Upper lobe of right lung (tissue), 1 donor: ENCODE data around the gene FAM90A26. TPM values are rescaled to one million over a fixed set of nuclear protein-coding genes. Genes with fewer than 3 reads are reported as not detected.
"Not testable (repeated sequence)": the region's sequence is repeated elsewhere in the genome, so short reads cannot be mapped to it uniquely, and the experiment has no call there.

Experiments used
- ATAC-seq: fragments of 200-7000 bp; cut with Tn5 transposase; one replicate; pipeline ENCODE4 v1.9.1; 2020; ENCODE audit warnings: mild to moderate bottlenecking, moderate library complexity
- DNase-seq: peaks from one replicate; pipeline ENCODE4 v3.0.0-alpha.2; 2020
- H3K27ac ChIP-seq: fragments of 200-600 bp; one replicate; pipeline ENCODE4 v1.8.0; 2022
- H3K27me3 ChIP-seq: fragments of 200-600 bp; one replicate; pipeline ENCODE4 v1.8.0; 2022; ENCODE audit warnings: mild to moderate bottlenecking
- H3K36me3 ChIP-seq: fragments of 200-600 bp; one replicate; pipeline ENCODE4 v1.8.0; 2022
- H3K4me1 ChIP-seq: fragments of 200-600 bp; one replicate; pipeline ENCODE4 v1.8.0; 2022
- H3K4me3 ChIP-seq: fragments of 200-600 bp; one replicate; pipeline ENCODE4 v1.8.0; 2022; ENCODE audit warnings: mild to moderate bottlenecking
- H3K9me3 ChIP-seq: fragments of 200-600 bp; one replicate; pipeline ENCODE4 v1.8.0; 2022
- intact Hi-C: fragments of 100-400 bp; cut with DNase I; formaldehyde crosslinking; loops from one replicate; pipeline ENCODE4 v1.11.0; 2022
- total RNA-seq: library from RNA; stranded (reverse); fragmentation: NEBNext Ultra II Directional; extraction: Animal tissue kit (Norgen Biotek cat#: 25700); gene quantifications from one replicate; pipeline ENCODE4 v1.2.1, GENCODE V29; 2021
- donor health status: DM: no; HTN: yes; CAD: no; lungs with severe emphysema.

The FAM90A26 gene
- total RNA-seq, 1 donor from 2014 or later = not detected

GRCh38 chr4:9158392-9158791, 11.8 kb upstream of the FAM90A26 start:
- ATAC-seq, H3K36me3 ChIP-seq, H3K4me3 ChIP-seq, H3K27ac ChIP-seq, H3K4me1 ChIP-seq, H3K9me3 ChIP-seq, intact Hi-C loops, H3K27me3 ChIP-seq, DNase-seq: not testable (repeated sequence)

- intact Hi-C loops, H3K9me3 ChIP-seq, H3K27ac ChIP-seq, H3K27me3 ChIP-seq, H3K4me3 ChIP-seq, H3K36me3 ChIP-seq, DNase-seq, H3K4me1 ChIP-seq, ATAC-seq: not testable (repeated sequence)
These were observed 10.2 kb upstream of the FAM90A26 start for GRCh38 chr4:9160046-9160445.

GRCh38 chr4:9165990-9166389, 4.2 kb upstream of the FAM90A26 start:
- intact Hi-C loops, DNase-seq, H3K9me3 ChIP-seq, H3K4me1 ChIP-seq, H3K27me3 ChIP-seq, H3K36me3 ChIP-seq, H3K4me3 ChIP-seq, H3K27ac ChIP-seq, ATAC-seq: not testable (repeated sequence)

GRCh38 chr4:9210357-9210756, 40.1 kb downstream of the FAM90A26 start, which contains the start of gene USP17L10:
TSS of gene USP17L10 (plus strand) at chr4:9210657. CDS start at chr4:9210657, 0 bp downstream.
- DNase-seq, H3K4me1 ChIP-seq, ATAC-seq, H3K27ac ChIP-seq, intact Hi-C loops, H3K4me3 ChIP-seq, H3K9me3 ChIP-seq, H3K36me3 ChIP-seq, H3K27me3 ChIP-seq: not testable (repeated sequence)

GRCh38 chr4:9214701-9215100, 44.5 kb downstream of the FAM90A26 start:
- H3K27me3 ChIP-seq, H3K27ac ChIP-seq, H3K36me3 ChIP-seq, intact Hi-C loops, H3K9me3 ChIP-seq, H3K4me1 ChIP-seq, ATAC-seq, H3K4me3 ChIP-seq: not testable (repeated sequence)
- DNase-seq = peak; percentile 18

- H3K27ac ChIP-seq, DNase-seq, H3K9me3 ChIP-seq, H3K4me3 ChIP-seq, H3K27me3 ChIP-seq, H3K4me1 ChIP-seq, ATAC-seq, H3K36me3 ChIP-seq, intact Hi-C loops: not testable (repeated sequence)
These were observed 44.9 kb downstream of the FAM90A26 start, which contains the start of gene USP17L11 for GRCh38 chr4:9215105-9215504. TSS of gene USP17L11 (plus strand) at chr4:9215405. CDS start at chr4:9215405, 0 bp downstream.

- H3K4me1 ChIP-seq, H3K4me3 ChIP-seq, DNase-seq, H3K9me3 ChIP-seq, H3K27ac ChIP-seq, H3K27me3 ChIP-seq, intact Hi-C loops, ATAC-seq, H3K36me3 ChIP-seq: not testable (repeated sequence)
These were observed 49.6 kb downstream of the FAM90A26 start, which contains the start of gene USP17L12 for GRCh38 chr4:9219852-9220251. TSS of gene USP17L12 (plus strand) at chr4:9220152. CDS start at chr4:9220152, 0 bp downstream.

- DNase-seq, H3K27me3 ChIP-seq, H3K9me3 ChIP-seq, H3K27ac ChIP-seq, intact Hi-C loops, H3K4me3 ChIP-seq, H3K4me1 ChIP-seq, ATAC-seq, H3K36me3 ChIP-seq: not testable (repeated sequence)
These were observed 54.4 kb downstream of the FAM90A26 start, which contains the start of gene USP17L13 for GRCh38 chr4:9224596-9224995. TSS of gene USP17L13 (plus strand) at chr4:9224896. CDS start at chr4:9224896, 0 bp downstream.

Other genes starting within 250 kb of the FAM90A26 start
- gene USP17L10, start 40.2 kb downstream of the FAM90A26 start, total RNA-seq = not detected
- gene USP17L11, start 45.0 kb downstream of the FAM90A26 start, total RNA-seq = not detected
- gene USP17L12, start 49.7 kb downstream of the FAM90A26 start, total RNA-seq = not detected
- not detected for gene USP17L13, start 54.5 kb downstream of the FAM90A26 start, total RNA-seq
- gene USP17L15, start 64.0 kb downstream of the FAM90A26 start, total RNA-seq = not detected
- not detected for gene USP17L17, start 73.5 kb downstream of the FAM90A26 start, total RNA-seq
- gene USP17L18, start 78.2 kb downstream of the FAM90A26 start, total RNA-seq = not detected
- not detected for gene USP17L19, start 83.0 kb downstream of the FAM90A26 start, total RNA-seq
- gene USP17L20, start 87.7 kb downstream of the FAM90A26 start, total RNA-seq = not detected
- gene USP17L21, start 92.5 kb downstream of the FAM90A26 start, total RNA-seq = not detected
- gene USP17L22, start 97.2 kb downstream of the FAM90A26 start, total RNA-seq = not detected
- gene USP17L24, start 154.8 kb downstream of the FAM90A26 start, total RNA-seq = not detected
- not detected for gene USP17L25, start 159.5 kb downstream of the FAM90A26 start, total RNA-seq
- gene USP17L26, start 164.2 kb downstream of the FAM90A26 start, total RNA-seq = not detected
- gene USP17L5, start 169.0 kb downstream of the FAM90A26 start, total RNA-seq = not detected
- not detected for gene USP17L27, start 173.7 kb downstream of the FAM90A26 start, total RNA-seq
- not detected for gene USP17L28, start 178.5 kb downstream of the FAM90A26 start, total RNA-seq
- gene USP17L29, start 183.2 kb downstream of the FAM90A26 start, total RNA-seq = not detected
- not detected for gene USP17L30, start 192.7 kb downstream of the FAM90A26 start, total RNA-seq